SK-N-DZ (cell line): ENCODE results near the gene KCNIP4.

Experiments
- DNase-seq: peaks from one replicate; pipeline ENCODE4 v3.0.0-alpha.2; 2015; ENCODE audit warnings: low spot score

Gene KCNIP4

GRCh38 chr4:21077967-21078366, 870.6 kb downstream of the KCNIP4 start:
- no peak for DNase-seq

- no peak for DNase-seq
Observed at GRCh38 chr4:21067351-21067750, 881.2 kb downstream of the KCNIP4 start.

- peak; percentile 56 for DNase-seq
Observed at GRCh38 chr4:21061902-21062301, 886.7 kb downstream of the KCNIP4 start.

- no peak for DNase-seq
Observed at GRCh38 chr4:21046141-21046540, 902.4 kb downstream of the KCNIP4 start.

GRCh38 chr4:21045119-21045518, 903.5 kb downstream of the KCNIP4 start:
- DNase-seq = no peak

GRCh38 chr4:21041708-21042107, 906.9 kb downstream of the KCNIP4 start:
- DNase-seq = peak; percentile 41

- no peak for DNase-seq
Observed at GRCh38 chr4:21034728-21035127, 913.8 kb downstream of the KCNIP4 start.

GRCh38 chr4:21032089-21032645, 916.4 kb downstream of the KCNIP4 start:
- DNase-seq = no peak

GRCh38 chr4:21018817-21019216, 929.8 kb downstream of the KCNIP4 start:
- DNase-seq = no peak

GRCh38 chr4:21013501-21013900, 935.1 kb downstream of the KCNIP4 start:
- no peak for DNase-seq

GRCh38 chr4:21012851-21013331, 935.7 kb downstream of the KCNIP4 start:
- DNase-seq = no peak

GRCh38 chr4:21011106-21011505, 937.5 kb downstream of the KCNIP4 start:
- DNase-seq = no peak

GRCh38 chr4:21009956-21010355, 938.6 kb downstream of the KCNIP4 start:
- DNase-seq = no peak

GRCh38 chr4:21005647-21006046, 942.9 kb downstream of the KCNIP4 start:
- no peak for DNase-seq

- DNase-seq = no peak
Observed at GRCh38 chr4:21002976-21003375, 945.6 kb downstream of the KCNIP4 start.

- DNase-seq = no peak
Observed at GRCh38 chr4:21002286-21002685, 946.3 kb downstream of the KCNIP4 start.

GRCh38 chr4:21001490-21001889, 947.1 kb downstream of the KCNIP4 start:
- peak; percentile 90 for DNase-seq

- DNase-seq = peak; percentile 81
Observed at GRCh38 chr4:20997886-20998285, 950.7 kb downstream of the KCNIP4 start.

- no peak for DNase-seq
Observed at GRCh38 chr4:20995610-20996009, 953.0 kb downstream of the KCNIP4 start.

- no peak for DNase-seq
Observed at GRCh38 chr4:20995015-20995414, 953.6 kb downstream of the KCNIP4 start.

GRCh38 chr4:20992002-20992401, 956.6 kb downstream of the KCNIP4 start:
- DNase-seq = no peak

- DNase-seq = no peak
Observed at GRCh38 chr4:20987191-20987590, 961.4 kb downstream of the KCNIP4 start.

GRCh38 chr4:20984576-20984836, 964.1 kb downstream of the KCNIP4 start:
- DNase-seq = no peak
